Activated T-helper 1 cell treated with Interleukin-2 at 50 U/mL for 16 hours (primary cell): ENCODE results near the gene KAT6B.
"Not testable (repeated sequence)": the region's sequence is repeated elsewhere in the genome, so short reads cannot be mapped to it uniquely, and the experiment has no call there.

Source experiments
- DNase-seq: peaks from one replicate; pipeline ENCODE4 v3.0.0-alpha.2; 2020; ENCODE audit warnings: low read depth

KAT6B gene

DNA sequence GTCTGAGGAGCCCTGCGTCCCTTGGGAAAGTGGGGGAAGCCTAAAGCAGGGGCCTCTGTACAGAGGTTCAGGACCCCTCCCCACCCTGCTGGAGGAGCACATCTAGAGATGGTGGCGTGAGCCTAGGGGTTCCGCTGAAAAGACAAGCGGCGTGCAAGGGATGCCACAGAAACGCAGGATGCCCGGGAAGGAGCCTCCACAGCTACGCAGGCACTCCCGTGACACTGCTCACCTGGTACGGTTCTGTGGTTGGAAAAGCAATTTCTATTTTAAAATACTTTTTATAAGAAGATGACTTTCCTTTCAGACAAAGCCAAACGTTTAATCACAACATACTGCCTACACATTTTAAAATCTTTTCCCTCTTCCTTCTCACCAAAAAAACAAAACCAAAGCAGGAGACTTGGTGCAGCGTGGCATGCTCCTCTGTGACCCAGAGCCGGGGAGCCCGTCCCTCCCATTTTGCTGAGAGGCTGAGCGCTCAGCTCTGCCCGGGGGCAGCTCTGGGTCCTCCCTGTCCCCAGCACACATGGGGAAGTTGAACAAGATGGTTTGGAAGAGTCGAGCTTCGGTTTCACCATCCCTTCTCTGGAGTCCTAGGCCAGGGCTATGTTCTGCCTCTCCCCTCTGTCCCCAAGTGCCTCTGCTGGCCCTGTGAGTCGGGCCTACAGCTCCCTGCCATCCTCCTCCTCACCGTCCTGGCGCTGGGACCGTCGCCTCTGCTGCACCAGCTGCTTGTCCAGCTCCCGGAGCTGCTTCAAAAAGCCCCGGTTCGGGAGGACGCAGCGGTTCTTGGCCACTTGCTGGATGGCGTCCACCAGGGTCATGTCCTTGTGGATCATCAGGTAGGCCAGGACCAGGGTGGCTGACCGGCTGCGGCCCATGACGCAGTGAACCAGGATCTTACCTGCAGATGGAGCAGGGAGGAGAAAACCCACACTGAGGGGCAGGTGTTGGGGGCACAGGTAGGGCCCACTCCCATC lies 211.1 kb downstream of the KAT6B start:
- no peak for DNase-seq

DNA sequence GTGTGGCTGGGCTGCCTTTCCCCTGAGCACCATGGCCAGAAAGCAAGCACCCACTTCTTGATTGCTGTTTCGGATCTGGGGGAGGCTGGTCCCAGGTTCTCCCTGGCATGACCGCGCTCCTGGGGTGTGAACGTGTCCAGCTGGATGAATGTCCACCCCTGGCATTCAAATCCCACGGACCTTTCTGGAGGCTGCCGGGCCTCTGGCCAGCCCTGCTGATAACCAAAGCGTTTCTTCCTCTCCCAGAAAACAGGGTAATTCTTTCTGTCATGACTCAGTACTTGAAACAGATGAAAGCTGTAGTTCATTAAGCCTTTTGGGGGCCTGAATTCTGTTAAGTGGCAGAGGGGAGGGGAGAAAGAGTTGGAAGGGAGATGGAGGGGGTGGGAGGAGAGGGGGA lies 211.9 kb downstream of the KAT6B start:
- no peak for DNase-seq

GRCh38 chr10:75040576-75040975 lies 214.2 kb downstream of the KAT6B start:
- DNase-seq: no peak

DNA sequence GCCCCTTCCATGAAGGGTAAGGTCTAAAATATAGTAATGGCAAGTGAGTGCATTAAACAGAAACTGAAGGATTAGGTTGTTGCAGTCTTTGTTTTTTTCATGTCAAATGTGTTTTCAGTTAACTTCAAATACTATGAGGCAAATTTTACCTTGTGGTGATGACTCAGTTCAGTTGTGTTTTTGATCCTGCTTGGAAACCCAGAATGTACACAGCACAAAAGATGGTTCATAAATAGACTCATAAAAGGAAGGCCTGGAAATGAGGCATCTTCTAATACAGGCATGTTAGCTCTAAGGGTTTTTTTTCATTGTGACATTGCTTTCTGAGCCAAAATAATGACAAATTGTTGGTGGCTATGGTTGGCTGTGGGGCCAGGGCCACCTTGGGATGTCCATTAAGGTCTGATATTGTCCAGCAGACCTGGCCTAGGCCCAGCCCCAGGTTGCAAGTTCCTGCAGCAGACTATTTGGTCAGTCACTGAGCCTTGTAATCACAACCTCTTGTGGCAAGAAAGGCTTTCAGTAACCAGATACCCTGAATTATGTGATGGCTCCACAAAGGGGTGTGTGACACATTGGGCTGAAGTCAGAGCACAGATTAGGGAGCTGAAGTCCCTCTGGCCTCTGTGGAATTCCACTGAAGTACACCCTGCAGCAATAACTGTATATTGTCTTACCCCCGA lies 216.0 kb downstream of the KAT6B start:
- no peak for DNase-seq

GRCh38 chr10:75043256-75044131 lies 217.1 kb downstream of the KAT6B start:
- peak; percentile 23 for DNase-seq

GRCh38 chr10:75048669-75049098 lies 222.3 kb downstream of the KAT6B start:
- DNase-seq: no peak

- DNase-seq: no peak
Measured at GRCh38 chr10:75049316-75050148, 223.1 kb downstream of the KAT6B start.

DNA sequence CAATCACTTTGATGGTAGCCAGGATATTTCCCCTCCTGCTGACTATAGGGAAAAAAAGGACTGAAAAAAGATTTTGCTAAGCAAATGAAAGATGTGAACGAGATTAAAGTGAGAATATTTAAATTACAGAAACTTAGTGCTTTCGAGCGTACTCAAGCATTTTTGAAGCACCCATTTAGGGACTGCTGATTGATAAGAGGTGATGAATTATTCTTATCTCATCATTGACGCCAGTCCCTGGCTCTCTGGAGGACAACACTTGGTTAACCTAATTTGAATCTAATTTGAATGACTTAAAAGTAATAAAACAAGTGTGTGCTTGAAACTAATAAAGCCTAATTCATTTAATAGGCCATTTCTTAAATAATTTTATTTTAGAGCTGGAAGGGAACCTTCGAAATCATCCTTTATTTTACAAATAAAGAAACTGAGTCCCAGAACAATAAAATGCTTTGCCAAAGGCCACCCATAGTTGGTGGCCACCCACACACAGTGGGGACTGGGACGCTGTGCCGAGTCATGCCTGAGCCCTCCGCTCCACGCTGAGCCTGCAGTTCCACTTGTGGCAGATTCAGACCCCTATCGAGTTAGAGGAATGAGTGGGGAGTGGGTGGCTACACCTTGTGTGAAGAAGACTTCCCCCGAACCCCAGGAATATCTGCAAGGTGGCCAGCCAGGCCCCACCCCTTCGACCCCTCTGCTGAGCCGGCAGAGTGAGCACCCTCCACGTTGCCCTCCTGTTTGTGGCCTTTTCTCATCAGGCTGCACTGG lies 223.9 kb downstream of the KAT6B start:
- no peak for DNase-seq

GRCh38 chr10:75051308-75051707 lies 224.9 kb downstream of the KAT6B start:
- no peak for DNase-seq

DNA sequence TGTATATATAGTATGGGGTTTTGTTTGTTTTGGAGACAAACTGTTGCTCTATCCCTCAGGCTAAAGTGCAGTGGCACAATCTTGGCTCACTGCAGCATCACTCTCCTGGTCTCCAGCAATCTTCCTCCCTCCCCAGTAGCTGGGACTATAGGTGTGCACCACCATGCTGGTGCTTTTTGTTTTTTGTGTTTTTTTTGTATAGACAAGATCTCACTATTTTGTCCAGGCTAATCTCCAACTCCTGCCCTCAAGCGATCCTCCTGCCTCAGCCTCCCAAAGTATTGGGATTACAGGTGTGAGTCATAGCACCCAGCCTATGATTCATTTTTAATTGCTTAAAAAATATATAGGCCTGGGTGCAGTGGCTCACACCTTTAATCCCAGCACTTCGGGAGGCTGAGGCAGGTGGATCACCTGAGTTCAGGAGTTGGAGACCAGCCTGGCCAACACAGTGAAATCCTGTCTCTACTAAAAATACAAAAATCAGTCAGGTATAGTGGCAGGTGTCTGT lies 229.6 kb downstream of the KAT6B start:
- DNase-seq: not testable (repeated sequence)

DNA sequence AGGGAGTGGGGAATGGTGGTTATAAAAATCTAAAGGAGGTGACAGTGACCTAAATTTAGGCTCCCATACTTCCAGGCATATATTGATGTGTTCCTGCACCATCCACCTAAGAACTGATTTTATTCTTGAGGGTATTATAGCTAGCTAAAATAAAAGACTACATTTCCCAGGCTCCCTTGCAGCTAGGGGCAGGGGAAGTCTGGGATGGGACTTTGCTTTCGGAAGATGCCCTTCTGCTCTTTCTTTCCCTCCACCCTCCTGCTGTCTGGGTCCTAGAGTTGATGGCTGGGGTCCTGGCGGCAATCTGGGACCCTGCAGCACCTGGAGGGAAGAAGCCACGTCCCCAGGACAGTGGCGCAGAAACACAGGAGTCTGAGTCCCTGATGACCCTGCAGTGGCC lies 231.3 kb downstream of the KAT6B start:
- no peak for DNase-seq

GRCh38 chr10:75058161-75058560 lies 231.8 kb downstream of the KAT6B start:
- no peak for DNase-seq

- no peak for DNase-seq
Measured at GRCh38 chr10:75061709-75062505, 235.5 kb downstream of the KAT6B start.

DNA sequence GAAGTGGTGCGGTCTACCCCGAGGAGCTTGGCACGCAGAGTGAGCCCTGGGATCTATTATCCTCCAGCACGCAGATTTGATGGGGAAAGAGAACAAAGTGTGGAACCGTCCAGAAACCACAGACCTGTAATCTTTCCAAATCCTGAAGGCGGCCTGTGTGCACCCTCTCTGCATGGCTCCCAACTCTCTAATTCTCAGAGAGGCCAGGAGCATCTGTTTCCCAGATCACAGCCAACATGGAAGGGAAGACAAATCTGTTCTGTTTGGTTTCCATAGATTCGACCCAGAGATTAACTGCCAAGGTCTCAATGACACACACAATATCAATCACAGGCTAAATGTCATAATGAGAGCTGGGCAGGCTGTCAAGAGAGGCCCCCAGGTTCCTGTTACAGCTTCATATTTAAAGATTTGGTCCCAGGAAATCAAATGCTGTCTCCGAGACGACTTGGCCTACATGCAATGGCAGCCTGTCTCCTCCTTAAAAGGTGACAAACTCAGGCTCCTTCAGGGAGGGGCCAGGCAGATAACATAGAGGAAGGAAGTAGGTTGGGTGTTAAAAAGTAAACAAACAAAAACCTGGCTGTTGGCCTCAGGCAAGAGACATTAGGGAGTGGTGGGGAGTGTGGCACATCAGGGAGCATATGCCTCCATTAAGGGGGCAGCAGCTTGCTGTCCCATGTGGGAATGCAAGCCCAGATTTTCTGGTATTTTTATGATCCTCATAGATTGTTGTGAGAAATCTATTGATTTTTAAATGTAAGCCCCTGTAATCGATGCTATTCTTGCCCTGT lies 236.3 kb downstream of the KAT6B start:
- DNase-seq: no peak

DNA sequence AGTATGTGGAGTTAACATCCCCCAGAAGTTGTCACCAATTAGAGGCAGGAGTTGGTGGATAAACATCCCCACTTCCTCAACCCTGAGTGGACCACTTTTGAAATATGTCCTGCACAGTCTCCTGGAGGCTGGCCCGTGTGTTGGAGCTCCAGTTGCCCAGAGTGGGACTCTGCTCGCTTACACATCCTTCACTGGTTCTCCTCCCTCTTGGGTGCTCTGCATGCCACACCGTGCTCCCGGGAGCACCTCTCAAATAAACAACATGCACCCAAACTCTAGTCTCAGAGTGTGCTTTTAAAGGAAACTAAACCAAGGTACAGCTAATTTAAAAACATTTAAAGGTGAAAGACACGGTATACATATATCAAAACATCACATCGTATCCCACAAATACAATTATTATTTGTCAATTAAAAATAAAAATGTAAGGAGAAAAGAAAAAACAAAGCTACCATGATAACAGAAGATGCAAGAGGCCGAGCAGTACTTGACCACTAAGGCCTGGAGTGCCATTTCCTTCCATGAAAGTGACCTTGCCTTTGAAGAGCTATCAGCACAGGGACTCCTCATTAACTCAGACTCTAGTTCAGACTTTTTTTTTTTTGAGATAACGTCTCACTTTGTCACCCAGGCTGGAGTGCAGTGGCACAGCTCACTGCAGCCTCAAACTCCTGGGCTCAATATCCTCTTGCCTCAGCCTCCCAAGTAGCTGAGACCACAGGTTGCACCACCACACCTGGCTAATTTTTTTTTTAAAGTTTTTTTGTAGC lies 237.2 kb downstream of the KAT6B start:
- no peak for DNase-seq

GRCh38 chr10:75065076-75065475 lies 238.7 kb downstream of the KAT6B start:
- no peak for DNase-seq

DNA sequence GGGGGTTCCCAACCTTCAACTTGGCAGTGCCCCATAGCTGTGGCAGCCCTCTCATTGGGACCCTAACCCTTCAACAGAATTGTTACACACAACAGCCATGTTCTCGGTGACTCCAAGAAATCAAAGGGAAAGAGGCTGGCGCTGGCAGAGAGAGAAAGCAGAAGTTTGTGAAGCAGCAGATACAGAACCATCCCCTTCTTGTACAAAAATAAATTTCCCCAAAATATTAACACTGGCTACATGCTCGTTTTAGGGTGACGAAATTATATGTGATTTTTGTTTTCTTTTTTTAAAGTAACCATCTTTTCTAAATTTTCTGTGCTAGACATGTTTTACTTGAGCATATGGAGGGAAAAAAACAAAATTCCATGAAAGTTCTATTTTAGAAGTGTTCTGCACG lies 239.9 kb downstream of the KAT6B start:
- no peak for DNase-seq

DNA sequence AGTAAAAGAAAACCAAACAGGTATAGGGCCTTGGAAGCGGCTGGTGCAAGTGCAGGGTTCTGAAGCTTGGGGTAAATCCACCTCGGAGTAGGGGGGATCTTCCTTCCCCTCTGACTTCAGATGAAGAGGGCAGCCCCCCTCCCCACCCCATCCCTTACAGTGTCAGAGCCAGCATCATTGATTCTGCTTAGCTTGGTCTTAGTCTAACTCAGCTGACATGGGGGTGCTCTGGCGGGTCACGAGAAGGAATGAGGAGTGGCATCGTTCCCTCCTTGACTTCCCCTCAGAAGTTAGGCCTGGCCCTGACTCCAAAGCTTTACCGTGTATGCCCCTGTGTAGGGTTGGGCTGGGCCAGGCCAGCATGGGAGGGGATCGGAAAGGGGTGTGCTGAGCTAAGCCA lies 240.9 kb downstream of the KAT6B start:
- no peak for DNase-seq
